T-helper 1 cell treated with Interleukin-12 subunit alpha and Interleukin-12 subunit beta and Interleukin-4 antibody, amounts not matched to agents 30 μg/mL and 1 μg/mL, for 36 hours (primary cell): ENCODE measurements around the gene TMEM212.
"Not testable (repeated sequence)": the region's sequence is repeated elsewhere in the genome, so short reads cannot be mapped to it uniquely, and the experiment has no call there.

Experiments used
- H3K27ac Mint-ChIP-seq: one replicate; pipeline ENCODE4 v1.8.0; 2021; ENCODE audit warnings: mild to moderate bottlenecking, mixed read lengths
- H3K27me3 Mint-ChIP-seq: one replicate; pipeline ENCODE4 v1.8.0; 2021; ENCODE audit warnings: low read depth, mixed read lengths
- H3K36me3 Mint-ChIP-seq: one replicate; pipeline ENCODE4 v1.8.0; 2021; ENCODE audit warnings: low read depth, mixed read lengths
- H3K4me1 Mint-ChIP-seq: one replicate; pipeline ENCODE4 v1.8.0; 2021; ENCODE audit warnings: low read depth, mixed read lengths
- H3K4me3 Mint-ChIP-seq: one replicate; pipeline ENCODE4 v1.8.0; 2021; ENCODE audit warnings: mild to moderate bottlenecking, moderate library complexity, mixed read lengths
- H3K9me3 Mint-ChIP-seq: one replicate; pipeline ENCODE4 v1.8.0; 2021; ENCODE audit warnings: mixed read lengths

The TMEM212 gene

DNA sequence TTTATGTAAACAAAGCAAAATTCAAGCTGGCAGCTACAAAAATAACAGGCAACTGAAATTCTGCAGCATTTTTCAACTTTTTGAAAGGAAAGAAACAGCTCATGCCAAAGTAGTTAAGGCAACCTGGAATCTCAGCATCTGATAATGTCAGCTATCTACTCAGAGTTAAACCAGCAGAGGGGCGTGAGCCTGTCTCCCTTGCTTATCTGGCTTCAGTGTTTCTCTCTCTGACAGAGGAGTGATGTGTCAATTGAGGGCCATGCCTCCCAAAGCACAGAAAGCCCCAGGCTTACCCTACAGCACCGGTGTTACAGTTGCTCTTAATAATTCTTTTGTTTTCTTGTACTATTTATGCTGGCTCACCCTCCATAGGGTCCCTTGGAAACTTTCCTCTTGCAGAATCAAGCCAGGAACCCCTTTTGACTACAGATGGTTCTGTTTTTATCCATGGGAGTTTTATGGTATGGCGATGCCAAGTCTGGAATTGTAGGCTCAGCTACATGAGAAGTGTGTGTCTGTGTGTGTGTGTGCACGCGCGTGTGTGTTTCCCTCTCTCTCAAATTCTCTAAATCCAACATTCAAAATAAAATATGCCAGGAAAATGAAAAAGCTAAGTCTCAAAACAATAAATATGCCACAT is 7.3 kb downstream of the TMEM212 start:
- Mint-ChIP-seq H3K4me1 (peaks cover 12% of the 10 kb centered on the region), H3K27me3 (peaks cover 17% of the 10 kb centered on the region), H3K4me3 (no peak overlapping the region), H3K27ac (no peak overlapping the region), H3K9me3 (peaks cover 23% of the 10 kb centered on the region), H3K36me3 (peaks cover 2% of the 10 kb centered on the region)

- H3K4me3 Mint-ChIP-seq, result no peak overlapping the region
- peaks cover 9% of the 10 kb centered on the region for H3K4me1 Mint-ChIP-seq
- peaks cover 17% of the 10 kb centered on the region for H3K27me3 Mint-ChIP-seq
- peaks cover 23% of the 10 kb centered on the region for H3K9me3 Mint-ChIP-seq
- peaks cover 2% of the 10 kb centered on the region for H3K36me3 Mint-ChIP-seq
- no peak overlapping the region for H3K27ac Mint-ChIP-seq
These were observed 8.0 kb downstream of the TMEM212 start for GRCh38 chr3:171850960-171851659.

- peaks cover 23% of the 10 kb centered on the region for H3K9me3 Mint-ChIP-seq
- H3K27ac Mint-ChIP-seq, result no peak overlapping the region
- H3K36me3 Mint-ChIP-seq, result peaks cover 2% of the 10 kb centered on the region
- H3K4me3 Mint-ChIP-seq, result no peak overlapping the region
- peaks cover 5% of the 10 kb centered on the region for H3K4me1 Mint-ChIP-seq
- H3K27me3 Mint-ChIP-seq, result peaks cover 17% of the 10 kb centered on the region
These were observed 8.5 kb downstream of the TMEM212 start for GRCh38 chr3:171851660-171852058.

DNA sequence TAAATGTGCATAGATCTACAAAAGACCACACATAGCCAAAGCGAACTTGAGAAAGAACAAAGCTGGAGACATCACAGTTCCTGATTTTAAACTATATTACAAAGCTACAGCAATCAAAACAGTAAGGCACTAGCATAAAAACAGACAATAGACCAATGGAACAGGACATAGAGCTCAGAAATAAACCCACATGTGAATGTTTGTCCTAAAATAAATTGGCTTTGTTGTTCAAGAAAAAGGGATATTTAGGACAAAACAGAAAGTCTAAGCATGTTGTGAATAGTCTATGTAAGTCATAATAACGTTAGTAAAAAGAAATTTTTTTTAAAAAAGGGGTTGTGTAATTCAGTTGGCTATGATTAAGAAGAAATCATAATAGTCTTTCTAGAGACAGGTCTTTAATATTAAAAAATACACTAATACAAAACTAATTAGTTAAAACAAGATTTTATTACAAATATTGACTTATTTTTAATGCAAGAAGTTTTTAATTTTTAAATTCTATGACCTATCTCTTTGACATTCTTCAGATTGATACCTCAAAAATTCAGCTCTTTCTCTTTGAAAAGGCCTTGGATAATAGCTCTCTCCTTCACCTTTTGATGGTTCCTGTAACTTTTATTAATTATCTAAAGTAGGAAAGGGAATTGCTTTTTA is 11.6 kb downstream of the TMEM212 start:
- H3K36me3 Mint-ChIP-seq, result no peaks in the 10 kb centered on the region
- H3K4me1 Mint-ChIP-seq, result no peaks in the 10 kb centered on the region
- peaks cover 11% of the 10 kb centered on the region for H3K27me3 Mint-ChIP-seq
- peaks cover 36% of the 10 kb centered on the region for H3K9me3 Mint-ChIP-seq
- H3K4me3 Mint-ChIP-seq, result no peak overlapping the region
- no peak overlapping the region for H3K27ac Mint-ChIP-seq

- H3K4me1 Mint-ChIP-seq, H3K27me3 Mint-ChIP-seq, H3K36me3 Mint-ChIP-seq, H3K4me3 Mint-ChIP-seq, H3K27ac Mint-ChIP-seq: not testable (repeated sequence)
- peaks cover 25% of the 10 kb centered on the region for H3K9me3 Mint-ChIP-seq
These were observed 15.6 kb downstream of the TMEM212 start for GRCh38 chr3:171858770-171859169.

DNA sequence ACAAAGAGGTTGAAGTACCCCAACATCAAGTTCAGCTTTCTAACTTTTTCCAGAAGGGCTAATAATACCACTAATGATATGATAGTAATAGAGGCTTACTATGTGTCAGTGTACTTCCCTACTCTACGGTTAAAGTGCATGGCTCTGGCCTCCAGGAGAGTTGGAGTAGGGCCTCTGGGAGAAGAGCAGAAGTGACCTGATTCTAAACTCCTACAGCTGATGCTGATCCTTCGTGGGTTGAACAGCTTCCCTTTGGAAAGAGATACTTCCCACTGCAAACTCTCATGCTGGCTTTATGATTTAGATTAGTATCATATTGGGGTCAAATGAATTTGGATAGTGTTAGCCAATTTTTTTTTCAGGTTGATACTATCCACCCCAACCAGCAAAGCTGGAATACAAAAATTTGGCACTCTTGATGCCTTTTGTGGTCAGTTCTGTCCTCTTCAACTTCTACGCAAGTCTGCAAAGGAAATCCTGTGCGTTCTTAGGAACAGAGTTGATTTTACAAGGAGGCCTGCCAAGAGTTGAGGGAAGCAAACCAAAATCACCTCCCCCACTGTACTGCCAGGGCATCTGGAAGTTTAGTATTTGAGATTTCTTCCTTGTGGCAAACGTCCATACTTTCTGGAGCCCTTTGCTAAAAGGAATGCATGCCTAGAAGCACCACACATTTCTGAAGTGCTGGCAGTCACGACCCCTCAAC is 17.8 kb downstream of the TMEM212 start:
- no peak overlapping the region for H3K27ac Mint-ChIP-seq
- H3K9me3 Mint-ChIP-seq, result peaks cover 15% of the 10 kb centered on the region
- H3K27me3 Mint-ChIP-seq, result peaks cover 5% of the 10 kb centered on the region
- no peaks in the 10 kb centered on the region for H3K4me1 Mint-ChIP-seq
- no peak overlapping the region for H3K4me3 Mint-ChIP-seq
- H3K36me3 Mint-ChIP-seq, result no peaks in the 10 kb centered on the region

- Mint-ChIP-seq H3K27me3 (peaks cover 5% of the 10 kb centered on the region), H3K4me1 (no peaks in the 10 kb centered on the region), H3K36me3 (no peaks in the 10 kb centered on the region)
These were observed 19.2 kb downstream of the TMEM212 start for GRCh38 chr3:171862392-171862791.

DNA sequence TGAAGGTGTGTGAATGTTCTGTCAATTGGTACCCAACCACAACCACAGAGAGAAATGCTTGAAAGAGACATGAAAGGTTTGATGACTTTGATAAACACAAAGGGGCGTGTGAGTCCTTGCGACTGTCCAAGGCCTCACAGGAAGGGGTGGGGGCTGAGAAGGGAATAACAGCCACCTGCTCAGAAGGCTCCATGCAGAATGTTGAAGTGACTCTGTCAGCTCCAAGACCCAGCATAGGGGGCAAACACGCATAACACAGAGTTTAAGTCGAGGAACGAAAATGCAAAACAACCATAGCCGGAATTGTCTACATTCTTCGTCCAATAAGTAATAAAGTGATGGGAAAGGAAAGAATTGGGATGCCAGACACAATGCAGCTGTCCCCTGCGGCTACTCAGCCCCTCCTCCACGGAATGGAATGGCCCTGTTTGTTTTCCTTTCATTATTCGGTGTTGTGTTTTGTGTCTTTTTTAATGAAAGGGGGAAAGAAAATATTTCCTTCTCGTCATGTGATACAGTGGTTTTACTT is 19.9 kb downstream of the TMEM212 start:
- H3K4me3 Mint-ChIP-seq, result no peak overlapping the region
- H3K4me1 Mint-ChIP-seq, result no peaks in the 10 kb centered on the region
- H3K9me3 Mint-ChIP-seq, result peaks cover 6% of the 10 kb centered on the region
- no peaks in the 10 kb centered on the region for H3K36me3 Mint-ChIP-seq
- H3K27me3 Mint-ChIP-seq, result peaks cover 5% of the 10 kb centered on the region
- no peak overlapping the region for H3K27ac Mint-ChIP-seq

More at GRCh38 chr3:171862392-171862791, 19.2 kb downstream of the TMEM212 start:
- Mint-ChIP-seq H3K9me3 (peaks cover 11% of the 10 kb centered on the region), H3K27ac (no peak overlapping the region), H3K4me3 (no peak overlapping the region)

GRCh38 chr3:171863920-171864319 is 20.8 kb downstream of the TMEM212 start:
- H3K4me1 Mint-ChIP-seq, result no peaks in the 10 kb centered on the region
- H3K27me3 Mint-ChIP-seq, result peaks cover 5% of the 10 kb centered on the region
- H3K4me3 Mint-ChIP-seq, result no peak overlapping the region
- no peaks in the 10 kb centered on the region for H3K9me3 Mint-ChIP-seq
- H3K36me3 Mint-ChIP-seq, result no peaks in the 10 kb centered on the region
- H3K27ac Mint-ChIP-seq, result no peak overlapping the region

DNA sequence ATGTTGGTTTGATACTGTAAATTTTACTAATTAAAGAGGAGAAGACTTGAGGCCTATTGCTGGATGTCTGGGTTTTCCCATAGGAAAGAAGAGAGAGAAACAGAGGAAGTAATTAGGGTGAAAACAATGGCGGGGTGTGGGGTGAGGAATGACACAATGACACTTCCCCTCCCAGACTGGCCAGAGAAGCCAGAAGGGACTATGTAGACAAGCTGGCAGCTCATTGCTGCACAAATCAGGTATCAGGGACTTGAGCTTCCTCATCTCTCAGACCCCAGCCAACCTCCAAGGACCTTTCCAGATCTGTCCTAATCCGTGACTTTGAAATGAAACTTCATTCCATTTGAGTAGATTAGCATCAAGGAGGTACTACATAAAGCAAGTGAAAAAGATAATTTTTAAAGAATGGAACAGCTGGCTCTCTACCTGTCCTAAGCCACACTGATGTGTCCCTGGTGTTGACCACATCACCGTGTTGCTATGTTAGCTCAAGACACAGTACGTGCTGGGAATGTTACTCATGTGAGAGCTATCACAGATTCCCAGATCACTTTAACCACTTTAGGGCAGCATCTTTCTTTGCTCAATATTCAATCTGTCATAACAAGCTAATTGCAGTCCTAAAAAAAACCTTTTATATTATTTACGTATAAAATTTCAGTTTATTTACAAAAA is 22.2 kb downstream of the TMEM212 start:
- H3K4me1 Mint-ChIP-seq, result no peaks in the 10 kb centered on the region

GRCh38 chr3:171867981-171868380 is 24.8 kb downstream of the TMEM212 start:
- Mint-ChIP-seq H3K9me3 (no peaks in the 10 kb centered on the region), H3K4me3 (no peak overlapping the region), H3K27ac (no peak overlapping the region), H3K4me1 (no peaks in the 10 kb centered on the region), H3K36me3 (no peaks in the 10 kb centered on the region), H3K27me3 (peaks cover 8% of the 10 kb centered on the region)

More for the DNA sequence above, 22.2 kb downstream of the TMEM212 start:
- Mint-ChIP-seq H3K9me3 (no peaks in the 10 kb centered on the region), H3K27ac (no peak overlapping the region), H3K4me3 (no peak overlapping the region), H3K27me3 (peaks cover 5% of the 10 kb centered on the region), H3K36me3 (no peaks in the 10 kb centered on the region)

GRCh38 chr3:171871392-171872274 is 28.5 kb downstream of the TMEM212 start:
- H3K9me3 Mint-ChIP-seq, result no peaks in the 10 kb centered on the region
- peaks cover 8% of the 10 kb centered on the region for H3K27me3 Mint-ChIP-seq
- no peaks in the 10 kb centered on the region for H3K36me3 Mint-ChIP-seq
- H3K4me1 Mint-ChIP-seq, result peaks cover 2% of the 10 kb centered on the region
- H3K27ac Mint-ChIP-seq, result no peak overlapping the region
- H3K4me3 Mint-ChIP-seq, result no peak overlapping the region

GRCh38 chr3:171873580-171873979 is 30.4 kb downstream of the TMEM212 start:
- no peaks in the 10 kb centered on the region for H3K9me3 Mint-ChIP-seq
- H3K4me3 Mint-ChIP-seq, result no peak overlapping the region
- peaks cover 14% of the 10 kb centered on the region for H3K27me3 Mint-ChIP-seq
- H3K36me3 Mint-ChIP-seq, result no peaks in the 10 kb centered on the region
- no peak overlapping the region for H3K27ac Mint-ChIP-seq
- H3K4me1 Mint-ChIP-seq, result peaks cover 4% of the 10 kb centered on the region
